HepG2 (cell line): ENCODE measurements around the gene FNDC7. TPM values are rescaled to one million over a fixed set of nuclear protein-coding genes. Genes with fewer than 3 reads are reported as not detected.

ENCODE experiments used
- AHR ChIP-seq: IDR thresholded peaks from 2 replicates; pipeline ENCODE4 v1.6.1; 2018; ENCODE audit warnings: missing genetic modification reagents, missing compliant biosample characterization
- ARNT ChIP-seq: fragments of 450-650 bp; IDR thresholded peaks from 2 replicates; pipeline ENCODE4 v1.6.1; 2017
- ATF6 ChIP-seq: sonication (generic); formaldehyde crosslinking; conservative IDR thresholded peaks from 2 replicates; pipeline ENCODE4 v1.4.0; 2020; ENCODE audit warnings: missing genetic modification reagents
- EED ChIP-seq: sonication (generic); formaldehyde crosslinking; IDR thresholded peaks from 2 replicates; pipeline ENCODE4 v1.5.0; 2020; ENCODE audit warnings: mild to moderate bottlenecking, missing genetic modification reagents
- HDAC6 ChIP-seq: fragments of 200-600 bp; sonication (generic); IDR thresholded peaks from 2 replicates; pipeline ENCODE4 v1.7.0; 2017; ENCODE audit warnings: mild to moderate bottlenecking, antibody characterized with exemption, low read length, low read depth
- MEF2D ChIP-seq: sonication (generic); formaldehyde crosslinking; IDR thresholded peaks from 2 replicates; pipeline ENCODE4 v1.5.1; 2020; ENCODE audit warnings: mild to moderate bottlenecking, missing genetic modification reagents
- MIER2 ChIP-seq: IDR thresholded peaks from 2 replicates; pipeline ENCODE4 v1.6.1; 2016; ENCODE audit warnings: missing biosample characterization, missing genetic modification reagents
- NR2C2 ChIP-seq: sonication (generic); formaldehyde crosslinking; IDR thresholded peaks from 2 replicates; pipeline ENCODE4 v1.4.0; 2020; ENCODE audit warnings: missing genetic modification reagents, mild to moderate bottlenecking, moderate library complexity, borderline replicate concordance
- SMAD3 ChIP-seq: sonication (generic); formaldehyde crosslinking; IDR thresholded peaks from 2 replicates; pipeline ENCODE4 v1.4.0; 2020; ENCODE audit warnings: missing genetic modification reagents
- XRCC5 ChIP-seq: fragments of 200-400 bp; formaldehyde crosslinking; optimal IDR thresholded peaks from 2 replicates; pipeline ENCODE3; 2017; ENCODE audit warnings: mild to moderate bottlenecking, low read length
- ZBTB49 ChIP-seq: sonication (generic); formaldehyde crosslinking; IDR thresholded peaks from 2 replicates; pipeline ENCODE4 v1.4.0; 2020; ENCODE audit warnings: missing genetic modification reagents, borderline replicate concordance
- ZNF260 ChIP-seq: sonication (generic); formaldehyde crosslinking; IDR thresholded peaks from 2 replicates; pipeline ENCODE4 v1.4.0; 2020; ENCODE audit warnings: missing genetic modification reagents, low read depth, mild to moderate bottlenecking, borderline replicate concordance
- ZNF280D ChIP-seq: sonication (generic); formaldehyde crosslinking; IDR thresholded peaks from 2 replicates; pipeline ENCODE4 v1.5.1; 2020; ENCODE audit warnings: mild to moderate bottlenecking, missing genetic modification reagents
- ZNF34 ChIP-seq: sonication (generic); formaldehyde crosslinking; IDR thresholded peaks from 2 replicates; pipeline ENCODE4 v1.4.0; 2020; ENCODE audit warnings: mild to moderate bottlenecking, missing genetic modification reagents, borderline replicate concordance
- ZNF570 ChIP-seq: sonication (generic); formaldehyde crosslinking; IDR thresholded peaks from 2 replicates; pipeline ENCODE4 v1.4.0; 2020; ENCODE audit warnings: mild to moderate bottlenecking, missing genetic modification reagents, borderline replicate concordance
- ZNF577 ChIP-seq: sonication (generic); formaldehyde crosslinking; IDR thresholded peaks from 2 replicates; pipeline ENCODE4 v1.4.0; 2020; ENCODE audit warnings: mild to moderate bottlenecking, low read depth, missing genetic modification reagents, borderline replicate concordance
- ZNF597 ChIP-seq: sonication (generic); formaldehyde crosslinking; IDR thresholded peaks from 2 replicates; pipeline ENCODE4 v1.5.0; 2020; ENCODE audit warnings: missing genetic modification reagents
- ZNF639 ChIP-seq: conservative IDR thresholded peaks from 2 replicates; pipeline ENCODE4 v1.6.1; 2018; ENCODE audit warnings: missing genetic modification reagents
- ZNF703 ChIP-seq: sonication (generic); formaldehyde crosslinking; IDR thresholded peaks from 2 replicates; pipeline ENCODE4 v1.5.1; 2020; ENCODE audit warnings: missing genetic modification reagents, mild to moderate bottlenecking, moderate library complexity, borderline replicate concordance
- polyA plus RNA-seq, 8 experiments: library from polyadenylated mRNA; depleted of rRNA in 3 of 8; stranded (reverse) in 7 of 8; unstranded in 1 of 8; fragments of >200 nt; fragmentation: Illumina TruSeq in 4 of 8; extraction: Trizol in 4 of 8; gene quantifications; 2 replicates each; pipeline versions ENCODE4 v1.2.1 to v1.2.3, GENCODE V29; 2011 to 2016; ENCODE audit warnings: low read depth in 4 of 8, missing spikeins in 1 of 8, mixed read lengths in 1 of 8; ENCODE audit not compliant: insufficient read depth in 1 of 8
- total RNA-seq, 5 experiments: library from RNA; depleted of rRNA; stranded (reverse); fragments of >200 nt; fragmentation: Illumina TruSeq; extraction: Trizol; gene quantifications; 2 replicates each; pipeline ENCODE4 v1.2.3, GENCODE V29; 2016; ENCODE audit warnings: low read depth in 1 of 5

FNDC7 gene
- total and polyA plus RNA-seq, 2 of the 13 experiments (the other 11 are each of a cell fraction or from before 2014, with no cell fraction given), result 0.03 TPM; not detected in 1

- TF ChIP-seq NR2C2, result no peak; the same call in 1 of the 2 replicates
- no peak for TF ChIP-seq ZNF639 (CRISPR knock-in tag)
- no peak; the same call in 1 of the 2 replicates for TF ChIP-seq ZNF34 (CRISPR knock-in tag)
- no peak for TF ChIP-seq ZNF577
- TF ChIP-seq ZBTB49 (CRISPR knock-in tag), result no peak
- TF ChIP-seq EED (CRISPR knock-in tag), result no peak
- no peak; the same call in 1 of the 2 replicates for TF ChIP-seq MEF2D
- TF ChIP-seq ZNF280D (CRISPR knock-in tag), result no peak
- TF ChIP-seq MIER2 (CRISPR knock-in tag), result no peak; the same call in 1 of the 2 replicates
- peak; percentile 70; the same call in 1 of the 2 replicates for TF ChIP-seq SMAD3 (CRISPR knock-in tag)
- TF ChIP-seq ARNT, result no peak
- TF ChIP-seq ZNF597 (CRISPR knock-in tag), result no peak; the same call in 1 of the 2 replicates
- TF ChIP-seq ZNF703, result no peak
- TF ChIP-seq XRCC5, result peak; percentile 89
- no peak for TF ChIP-seq HDAC6
- TF ChIP-seq ATF6 (CRISPR knock-in tag), result no peak
- TF ChIP-seq ZNF570 (CRISPR knock-in tag), result no peak
- TF ChIP-seq AHR (CRISPR knock-in tag), result no peak
- no peak for TF ChIP-seq ZNF260
These were observed 33.9 kb downstream of the FNDC7 start, which contains the start of gene STXBP3 (continued) for GRCh38 chr1:108746382-108747170.
